ENCODE data around the gene SPEG.

SPEG gene

DNA sequence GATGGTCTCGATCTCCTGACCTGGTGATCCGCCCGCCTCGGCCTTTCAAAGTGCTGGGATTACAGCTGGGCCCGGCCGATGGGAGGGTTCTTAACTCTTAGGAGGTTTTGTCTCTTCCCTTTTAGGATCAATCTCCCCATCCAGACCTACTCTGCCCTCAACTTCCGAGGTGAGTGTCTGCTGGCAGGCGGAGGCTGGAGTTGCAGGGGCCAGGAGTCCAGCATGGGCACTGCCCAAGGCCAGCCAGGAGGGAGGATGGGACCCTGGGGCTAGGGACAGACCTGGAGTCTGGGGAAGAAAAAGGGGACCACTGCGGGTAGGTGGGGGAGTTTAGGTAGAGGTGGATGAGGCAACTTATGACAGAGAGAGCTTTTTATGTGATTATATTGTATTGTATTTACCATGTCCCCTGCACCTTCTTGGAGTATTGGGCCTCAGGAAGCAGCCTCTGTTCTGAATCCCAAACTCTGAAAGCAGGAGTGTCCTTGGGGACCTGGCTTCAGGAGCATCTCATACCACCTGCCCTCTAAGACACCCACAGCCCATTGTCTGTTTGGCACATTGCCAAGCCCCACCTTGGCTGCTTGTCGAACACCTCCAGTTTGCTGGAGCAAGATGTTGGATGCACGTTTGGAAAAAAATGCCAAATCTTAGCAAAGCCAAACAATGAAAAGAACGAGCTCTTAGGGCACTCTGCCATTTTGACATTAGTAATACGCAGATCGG is 10.8 kb upstream of the SPEG start:
- no peak for DNase-seq (ENCODE audit: low spot score)

DNA sequence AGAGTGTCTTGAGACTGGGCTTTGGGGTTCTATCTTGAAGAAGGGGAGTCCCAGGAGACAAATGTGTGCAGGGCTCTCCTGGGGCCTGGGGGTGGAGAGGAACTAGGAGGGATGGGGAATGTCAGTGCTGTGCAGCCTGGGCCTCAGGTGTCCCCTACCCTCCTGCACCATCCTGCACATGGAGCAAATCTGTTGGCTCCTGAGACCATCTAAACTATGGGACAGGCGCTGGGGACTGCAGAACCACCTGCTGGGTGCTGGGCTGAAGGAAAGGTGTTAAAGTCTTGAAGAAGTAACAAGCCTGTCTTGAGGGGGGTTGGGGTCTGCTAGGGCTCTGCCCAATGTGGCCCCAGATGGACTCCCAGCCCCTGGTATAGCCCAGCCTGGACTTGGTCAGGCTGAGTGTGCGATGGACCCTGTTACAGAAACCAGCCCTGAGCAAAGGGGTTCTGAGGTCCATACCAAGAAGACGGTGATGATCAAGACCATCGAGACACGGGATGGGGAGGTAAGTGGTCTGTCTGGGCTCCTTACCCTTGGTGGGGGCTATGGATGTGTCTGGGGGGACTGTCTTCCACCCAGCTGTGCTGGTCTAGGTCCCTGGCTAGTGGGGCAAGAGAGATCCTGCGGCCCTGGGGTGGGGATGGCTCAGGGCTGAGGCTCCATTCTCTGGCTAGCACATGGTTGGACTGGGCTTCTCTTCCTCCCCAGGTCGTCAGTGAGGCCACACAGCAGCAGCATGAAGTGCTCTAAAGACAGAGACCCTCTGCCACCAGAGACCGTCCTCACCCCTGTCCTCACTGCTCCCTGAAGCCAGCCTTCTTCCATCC is 9.2 kb upstream of the SPEG start:
- no peak for DNase-seq (ENCODE audit: low spot score)

DNA sequence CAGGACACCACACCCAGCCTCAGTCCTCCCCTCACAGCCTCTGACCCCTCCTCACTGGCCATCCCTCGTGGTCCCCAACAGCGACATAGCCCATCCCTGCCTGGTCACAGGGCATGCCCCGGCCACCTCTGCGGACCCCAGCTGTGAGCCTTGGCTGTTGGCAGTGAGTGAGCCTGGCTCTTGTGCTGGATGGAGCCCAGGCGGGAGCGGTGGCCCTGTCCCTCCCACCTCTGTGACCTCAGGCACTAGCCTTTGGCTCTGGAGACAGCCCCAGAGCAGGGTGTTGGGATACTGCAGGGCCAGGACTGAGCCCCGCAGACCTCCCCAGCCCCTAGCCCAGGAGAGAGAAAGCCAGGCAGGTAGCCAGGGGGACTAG is 8.6 kb upstream of the SPEG start:
- no peak for DNase-seq (ENCODE audit: low spot score)

DNA sequence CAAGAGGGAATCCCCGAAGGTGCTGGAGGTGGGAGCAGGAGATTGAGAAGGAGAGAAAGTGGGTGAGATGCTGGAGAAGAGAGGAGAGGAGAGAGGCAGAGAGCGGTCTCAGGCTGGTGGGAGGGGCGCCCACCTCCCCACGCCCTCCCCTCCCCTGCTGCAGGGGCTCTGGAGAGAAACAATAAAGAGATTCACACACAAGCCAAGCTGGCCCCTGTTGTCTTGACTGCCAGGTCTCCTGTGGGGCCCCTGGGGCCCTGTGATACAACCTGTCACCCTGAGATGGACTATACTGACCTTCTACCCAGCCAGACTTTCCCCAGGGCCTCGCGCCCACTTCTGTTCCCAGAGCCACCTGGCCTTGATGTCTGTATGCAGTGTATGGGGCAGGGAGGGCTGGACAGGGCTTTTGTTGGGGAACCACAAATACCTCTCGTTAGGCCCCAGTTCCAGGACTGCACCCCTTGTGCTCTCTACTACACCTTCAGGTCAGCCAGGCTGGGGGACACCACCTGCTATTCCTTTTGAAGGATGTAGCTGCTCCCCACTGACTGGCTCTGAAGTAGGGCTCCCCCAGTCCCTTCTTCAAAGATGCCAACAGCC is 8.0 kb upstream of the SPEG start:
- DNase-seq (ENCODE audit: low spot score) = no peak

DNA sequence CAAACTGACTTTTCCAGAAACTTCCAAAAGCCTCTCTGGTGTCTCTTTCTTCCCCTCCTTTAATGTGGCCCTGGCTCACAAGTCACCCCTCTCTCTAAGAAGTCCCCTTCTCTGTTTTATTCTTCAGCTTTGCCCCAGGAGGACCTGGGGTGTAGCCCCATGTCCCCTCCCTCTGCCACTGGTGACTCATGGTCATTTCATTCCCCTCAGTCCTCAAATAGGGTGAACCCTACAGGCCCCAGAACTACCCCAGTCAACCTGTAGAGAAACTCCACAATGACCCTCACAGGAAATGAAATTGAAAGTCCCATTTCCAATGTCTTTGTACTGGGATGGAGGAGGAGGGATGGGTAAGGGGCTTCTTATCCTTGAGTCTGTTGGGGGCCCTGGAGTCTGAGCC is 6.2 kb upstream of the SPEG start:
- DNase-seq (ENCODE audit: low spot score) = no peak

DNA sequence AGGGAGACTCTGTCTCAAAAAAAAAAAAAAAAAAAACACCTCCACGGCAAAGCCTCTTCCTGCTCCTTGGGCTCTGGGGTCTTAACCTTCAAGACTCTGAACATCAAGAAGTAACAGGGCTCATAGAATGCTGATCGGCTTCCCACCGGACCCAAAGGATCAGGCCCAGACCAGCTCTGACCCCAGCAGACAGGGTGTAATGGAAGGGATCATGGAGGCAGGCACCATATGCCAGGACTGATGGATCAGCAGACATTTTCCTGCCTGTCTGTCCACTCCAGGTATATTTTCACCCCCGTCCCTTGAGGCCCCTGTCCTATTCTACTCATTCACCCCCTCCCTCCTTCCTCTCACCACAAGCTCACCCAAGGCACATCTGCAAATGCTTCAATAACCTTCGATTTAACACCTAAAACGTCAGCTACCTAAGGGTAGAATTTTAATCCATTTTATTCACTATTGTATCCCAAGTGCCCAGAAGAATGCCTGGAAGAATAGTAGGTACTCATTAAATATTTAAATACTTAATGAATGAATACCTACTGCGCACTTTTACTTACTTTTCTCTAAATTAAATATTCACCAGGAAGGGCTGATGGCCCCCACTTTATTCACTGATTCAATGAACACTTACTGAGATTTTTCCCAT is 4.6 kb upstream of the SPEG start:
- no peak for DNase-seq (ENCODE audit: low spot score)

DNA sequence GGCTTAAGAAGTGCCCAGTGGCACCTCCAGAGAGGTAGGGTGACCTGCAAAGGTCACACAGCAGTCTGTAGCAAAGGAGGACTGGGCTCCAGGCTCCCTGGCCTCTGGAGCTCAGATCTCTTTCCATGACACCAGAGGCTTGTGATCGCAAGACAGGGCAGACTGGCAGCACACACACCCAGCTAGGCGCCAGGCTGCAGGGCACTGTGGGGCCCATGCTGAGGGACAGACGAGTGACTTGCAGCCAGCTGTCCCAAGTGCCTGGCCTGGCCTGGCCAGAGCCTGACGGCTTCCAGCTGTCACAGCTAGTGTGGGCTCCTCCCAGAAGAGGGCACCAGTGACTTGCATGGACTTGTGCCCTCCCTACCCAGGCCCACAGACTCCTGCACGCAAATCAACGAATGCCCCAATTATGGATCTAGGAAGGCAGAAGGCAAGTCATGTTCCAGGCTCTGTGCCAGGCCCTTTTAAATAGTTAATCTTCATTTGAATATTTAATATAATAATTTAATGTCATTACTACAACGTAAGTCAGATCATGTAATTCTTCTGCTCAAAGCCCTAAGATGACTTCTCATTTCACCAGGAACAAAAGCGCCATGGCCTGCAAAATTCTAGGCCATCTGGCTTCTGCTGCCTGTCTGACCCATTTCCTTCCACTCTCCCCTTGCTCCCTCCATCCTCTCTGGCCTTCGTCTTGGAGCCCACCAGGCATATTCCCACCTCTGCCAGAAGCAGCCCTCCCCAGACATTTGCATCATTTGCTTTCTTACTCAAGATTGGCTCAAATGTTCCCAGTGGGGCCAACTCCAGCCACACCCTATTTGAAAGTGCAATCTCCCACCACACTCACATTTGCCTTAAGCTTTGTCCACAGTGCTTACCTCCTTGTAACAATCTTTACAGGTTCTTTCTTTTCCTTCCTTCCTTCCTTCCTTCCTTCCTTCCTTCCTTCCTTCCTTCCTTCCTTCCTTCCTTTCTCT is 3.7 kb upstream of the SPEG start:
- DNase-seq (ENCODE audit: low spot score) = peak; percentile 66

DNA sequence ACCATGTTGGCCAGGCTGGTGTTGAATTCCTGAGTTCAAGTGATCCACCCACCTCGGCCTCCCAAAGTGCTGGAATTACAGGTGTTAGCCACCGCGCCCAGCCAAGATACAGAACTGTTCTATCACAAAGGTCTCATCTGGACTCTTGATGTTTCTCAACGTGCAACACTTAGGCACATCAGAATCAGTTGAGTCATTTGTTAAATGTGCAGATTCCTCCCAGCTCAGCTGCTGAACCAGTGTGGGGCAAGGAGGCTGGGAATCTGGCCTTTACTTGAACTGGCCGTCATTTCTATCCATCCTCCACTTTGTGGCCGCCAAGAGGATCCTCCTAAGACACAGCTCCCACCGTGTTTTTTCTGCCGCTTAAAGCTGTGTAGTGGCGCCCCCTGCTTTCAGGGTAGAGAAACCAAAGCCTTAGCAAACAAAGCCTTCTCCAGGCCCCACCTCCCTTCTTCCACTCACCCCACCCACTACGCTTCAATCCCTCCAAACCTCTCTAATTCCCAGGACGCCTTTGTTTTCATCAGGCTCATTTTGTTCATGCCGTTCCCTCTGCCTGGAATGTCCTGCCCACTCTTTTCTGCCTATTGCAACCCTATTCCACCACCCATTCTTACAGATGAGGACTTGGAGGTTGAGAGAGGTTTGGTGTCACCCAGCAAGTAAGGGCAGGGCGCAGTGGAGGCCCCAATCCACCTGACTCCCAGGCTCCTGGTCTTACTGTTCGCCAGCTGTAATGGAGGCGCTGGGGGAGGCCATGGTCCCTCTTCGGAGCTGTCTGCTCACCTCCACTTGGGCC is 776 bp upstream of the SPEG start:
- peak; percentile 76 for DNase-seq (ENCODE audit: low spot score)

DNA sequence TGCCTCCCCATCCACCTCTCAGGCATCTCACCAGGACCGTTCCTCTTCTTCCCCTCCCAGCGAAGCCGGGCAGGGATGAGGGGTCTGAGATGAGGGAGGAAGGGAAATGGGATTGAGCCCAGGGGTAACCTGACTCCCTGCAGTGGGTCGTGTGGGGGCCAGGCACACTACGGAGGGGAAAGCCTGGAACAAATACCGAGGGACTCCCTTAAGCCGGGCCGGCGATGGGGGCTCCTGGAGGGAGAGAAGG is 250 bp upstream of the SPEG start:
- no peak for DNase-seq (ENCODE audit: low spot score)

DNA sequence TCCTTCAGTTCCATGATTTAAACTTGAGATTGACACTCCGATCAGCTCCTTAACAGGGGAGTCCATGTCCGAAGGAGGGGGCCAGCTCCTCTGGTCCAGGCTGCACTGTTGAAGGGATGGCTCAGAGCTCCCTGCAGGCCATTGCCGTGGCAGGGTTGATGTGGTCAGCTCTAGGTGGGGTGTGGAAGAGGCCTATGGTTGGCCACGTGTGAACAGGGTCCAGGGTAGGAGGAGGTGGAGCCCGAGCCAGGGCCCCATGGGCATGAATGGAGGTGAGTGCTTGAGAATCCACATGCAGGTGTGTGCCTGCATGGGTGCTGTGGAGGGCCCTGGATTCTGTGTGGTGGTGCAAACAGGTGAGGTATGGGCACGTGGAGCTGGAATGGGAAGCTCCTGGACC is 1.1 kb downstream of the SPEG start:
- DNase-seq (ENCODE audit: low spot score) = no peak

DNA sequence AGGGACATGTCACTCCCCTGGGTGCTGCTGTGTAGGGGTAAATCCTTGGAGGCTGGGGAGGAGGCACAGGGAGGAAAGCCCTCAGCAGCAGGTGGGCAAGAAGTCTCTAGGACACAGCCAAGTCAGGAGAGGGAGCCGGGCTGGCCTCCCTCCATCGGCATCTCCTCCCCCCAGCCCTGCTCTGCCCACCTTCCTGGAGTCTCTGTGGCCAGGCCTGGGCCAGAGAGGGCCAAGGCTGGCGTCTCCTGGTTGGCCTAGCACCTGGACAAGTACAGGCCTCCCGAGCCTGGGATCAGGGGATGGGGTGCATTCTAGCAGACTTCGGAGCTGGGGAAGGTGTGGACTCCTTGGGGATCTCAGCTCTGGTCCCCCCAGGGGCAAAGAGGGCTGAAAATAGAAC is 1.8 kb downstream of the SPEG start:
- no peak for DNase-seq (ENCODE audit: low spot score)

DNA sequence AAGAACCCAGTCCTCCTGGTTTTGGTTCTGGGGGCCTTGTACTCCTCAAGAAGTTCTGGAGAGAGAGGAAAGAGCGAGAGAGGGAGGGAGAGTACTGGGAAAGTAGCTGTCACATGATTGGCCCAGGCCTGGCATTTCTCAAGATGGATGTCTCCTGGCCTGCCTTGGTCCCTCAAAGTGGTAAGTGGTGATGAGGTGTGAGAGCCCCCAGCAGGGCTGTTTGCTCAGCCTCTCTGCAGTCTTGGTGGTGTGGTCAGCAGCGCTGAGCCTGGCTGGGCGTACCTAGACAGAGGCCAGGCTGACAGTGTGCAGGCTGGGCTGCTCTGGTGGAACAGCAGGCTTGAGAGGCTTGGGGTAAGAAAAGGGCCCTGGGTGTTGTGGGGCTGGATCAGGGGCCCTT is 2.5 kb downstream of the SPEG start:
- peak; percentile 77 for DNase-seq (ENCODE audit: low spot score)

DNA sequence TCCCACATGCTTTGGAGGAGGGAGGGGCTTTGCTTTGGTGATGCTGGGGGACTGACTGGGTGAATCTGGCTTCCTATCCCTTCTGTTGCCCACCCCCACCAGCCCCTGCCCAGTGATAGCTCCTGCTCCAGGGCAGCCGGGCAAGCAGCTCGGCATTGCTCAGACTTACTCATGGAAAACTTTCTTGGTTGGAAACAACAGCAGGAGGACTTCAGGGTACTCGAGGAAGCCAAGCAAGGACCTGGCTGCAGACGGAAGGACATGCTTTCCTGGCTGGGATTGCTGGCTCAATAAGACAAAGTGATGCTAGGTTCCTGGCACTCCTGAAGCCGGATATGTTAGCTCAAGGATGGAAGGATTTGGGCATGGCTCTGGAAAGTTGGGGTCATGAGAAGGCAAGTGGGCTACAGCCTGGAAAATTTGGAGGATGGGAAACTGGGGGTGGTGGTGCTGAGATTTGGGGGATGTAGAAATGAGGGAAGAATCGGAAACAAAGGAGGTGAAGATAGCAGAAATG is 3.1 kb downstream of the SPEG start:
- DNase-seq (ENCODE audit: low spot score) = no peak

DNA sequence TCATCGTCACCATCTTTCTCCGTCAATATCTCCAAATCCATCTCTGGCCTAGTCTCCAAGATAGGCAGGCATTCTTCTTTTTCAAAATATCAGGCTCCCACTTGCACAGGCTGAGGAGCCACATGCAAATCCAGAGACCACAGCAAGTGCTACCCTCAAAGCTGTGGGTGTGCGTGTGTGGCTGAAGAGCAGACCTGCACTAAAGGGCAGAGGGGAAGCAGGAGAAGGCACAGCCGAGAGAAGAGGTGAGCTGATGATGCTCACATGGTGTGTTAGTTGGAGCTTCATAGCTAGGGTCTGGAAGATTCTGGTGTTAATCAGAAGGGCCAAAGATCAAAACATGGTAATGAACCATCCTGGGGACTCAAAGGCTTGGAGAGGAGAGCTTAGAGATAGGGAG is 3.8 kb downstream of the SPEG start:
- DNase-seq (ENCODE audit: low spot score) = no peak

DNA sequence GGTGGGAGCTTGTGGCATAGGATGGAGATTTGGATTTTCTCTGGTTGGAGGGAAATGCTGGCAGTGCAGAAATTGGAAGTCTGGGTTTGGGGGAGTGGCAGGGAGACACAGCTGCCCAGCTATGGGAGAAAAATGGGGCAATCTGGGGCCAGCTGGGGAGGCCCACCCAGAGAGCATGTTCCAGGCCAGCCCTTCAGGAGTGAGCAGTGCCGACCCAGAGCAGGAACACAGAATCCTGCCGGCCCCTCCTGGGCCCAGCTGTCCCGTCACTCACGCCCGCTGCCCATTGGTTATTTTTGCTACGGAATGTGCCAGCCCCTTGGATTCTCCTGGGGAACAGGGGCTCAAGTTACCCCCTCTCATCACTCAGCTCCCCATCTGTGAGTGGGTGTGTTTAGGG is 4.9 kb downstream of the SPEG start:
- DNase-seq (ENCODE audit: low spot score) = no peak

DNA sequence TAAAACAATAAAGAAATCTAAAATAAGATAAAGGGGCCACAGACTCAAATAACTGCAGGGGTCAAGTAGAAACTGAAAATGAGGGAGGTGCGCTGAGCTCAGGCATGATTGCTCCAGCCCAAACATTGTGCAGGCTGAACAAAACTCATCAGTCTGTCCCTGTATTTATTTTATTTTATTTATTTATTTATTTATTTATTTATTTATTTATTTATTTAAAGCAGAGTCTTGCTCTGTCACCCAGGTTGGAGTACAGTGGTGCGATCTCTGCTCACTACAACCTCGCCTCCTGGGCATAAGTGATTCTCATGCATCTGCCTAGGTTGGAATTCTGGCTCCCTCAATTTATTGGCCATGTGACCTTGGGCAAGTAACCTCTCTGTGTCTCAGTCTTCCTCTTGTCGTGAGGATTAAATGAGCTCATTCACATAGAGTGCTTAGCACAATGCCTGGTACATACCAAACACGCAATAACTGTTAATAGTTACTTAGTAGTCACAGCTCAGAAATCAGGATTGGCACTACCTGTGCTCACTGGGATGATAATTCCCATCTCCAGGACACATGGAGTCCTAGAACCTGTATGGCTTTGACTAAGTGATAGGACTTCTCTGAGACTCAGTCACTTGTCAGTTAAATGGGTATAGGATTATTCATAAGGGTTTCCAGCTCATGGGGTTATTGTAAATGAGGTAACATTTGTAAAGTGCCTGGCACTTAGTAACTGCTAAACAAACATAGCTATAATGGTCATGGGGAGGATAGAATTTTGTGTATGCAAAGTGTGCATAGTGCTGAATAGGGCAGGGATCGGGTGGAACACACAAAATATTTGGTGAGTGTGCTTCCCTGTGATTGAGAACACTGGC is 6.0 kb downstream of the SPEG start:
- DNase-seq (ENCODE audit: low spot score) = no peak

DNA sequence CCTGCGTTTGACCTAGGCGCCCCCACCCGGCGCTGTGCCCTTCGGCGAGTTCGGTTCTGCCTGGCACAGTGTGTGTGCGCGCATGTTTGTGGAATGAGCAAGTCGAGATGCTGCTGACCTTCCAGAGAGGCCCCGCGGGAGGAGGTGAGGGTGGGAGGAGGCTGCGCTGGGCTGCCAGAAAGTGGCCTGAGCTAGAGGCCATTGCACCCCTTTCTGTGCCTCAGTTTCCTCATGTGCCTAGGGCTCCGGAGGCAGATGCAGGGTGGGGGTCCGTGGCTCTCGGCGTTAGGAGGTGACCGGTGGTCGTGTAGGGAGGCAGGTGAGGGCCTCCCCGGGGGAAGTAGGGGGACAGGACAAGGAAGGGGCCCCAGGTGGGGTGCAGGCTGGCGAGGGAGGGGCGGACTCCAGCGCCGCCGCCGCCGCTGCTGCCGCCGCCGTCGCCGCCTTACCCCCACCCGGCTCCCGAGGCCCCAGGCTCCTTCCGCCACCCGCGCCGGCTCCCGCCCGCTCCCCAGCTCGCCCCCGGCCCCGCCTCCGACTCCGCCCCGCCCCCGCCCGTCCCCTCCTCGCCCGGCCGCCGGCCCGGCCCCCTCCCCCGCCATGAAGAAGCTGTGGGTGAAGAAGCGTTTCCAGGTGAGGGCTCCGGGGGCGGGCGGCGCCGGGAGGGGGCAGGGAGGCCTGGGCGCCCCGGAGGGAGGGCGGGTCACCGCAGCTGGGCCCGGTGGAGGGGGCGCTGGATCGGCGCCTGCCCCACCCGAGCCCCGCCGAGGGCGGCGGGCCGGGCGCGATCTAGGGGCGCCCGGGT is 7.0 kb downstream of the SPEG start:
- no peak for DNase-seq (ENCODE audit: low spot score)

DNA sequence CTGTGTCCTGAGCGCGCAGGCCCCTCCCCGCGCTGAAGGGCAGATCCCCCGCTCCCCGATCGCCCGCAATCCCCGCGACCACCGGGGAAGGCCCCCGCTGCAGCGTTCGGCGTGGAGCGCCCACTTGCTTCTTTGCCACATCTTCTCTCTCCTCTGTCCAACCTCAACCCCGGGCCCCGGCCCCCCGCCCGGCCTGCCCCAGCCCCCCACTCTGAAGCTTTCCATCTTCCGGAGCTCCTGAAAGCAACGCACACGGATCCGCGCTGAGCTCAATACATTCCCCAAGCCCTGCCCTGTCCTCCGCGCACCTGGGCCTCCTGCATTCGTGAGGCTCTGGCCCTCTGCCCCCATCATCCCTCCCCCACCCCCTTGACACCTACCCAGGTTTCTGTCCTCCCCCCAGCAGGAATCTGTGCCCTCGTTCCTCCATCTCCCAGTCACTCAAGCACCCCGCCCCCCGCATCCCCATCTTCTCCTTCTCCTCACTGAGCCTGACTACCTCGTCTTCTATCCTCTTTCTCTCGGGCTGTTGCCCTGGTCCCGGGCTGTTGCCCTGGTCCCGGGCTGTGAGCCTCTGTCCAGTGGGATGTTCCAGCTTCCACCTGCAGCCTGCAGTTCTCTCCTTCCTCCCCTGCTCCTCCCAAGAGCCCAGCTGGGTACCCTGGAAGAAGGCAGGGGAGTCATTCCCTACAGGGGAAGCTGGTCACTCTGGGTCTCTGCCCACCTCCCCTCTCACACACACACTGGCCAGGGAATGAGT is 7.8 kb downstream of the SPEG start:
- no peak for DNase-seq (ENCODE audit: low spot score)

Data from SK-N-DZ (cell line).